Upper lobe of left lung (tissue), 6 donors: ENCODE data around the gene CD82. TPM values are rescaled to one million over a fixed set of nuclear protein-coding genes. Genes with fewer than 3 reads are reported as not detected.
A peak's percentile ranks its signal among the peaks of the same experiment; 100 is the strongest.

Experiments
- ATAC-seq, 2 donors: fragments of 200-7000 bp; cut with Tn5 transposase; one replicate each; pipeline ENCODE4 v1.9.1; 2022; ENCODE audit warnings: mild to moderate bottlenecking in 2 of 2, moderate library complexity in 2 of 2; ENCODE audit not compliant: low FRiP score in 2 of 2
- DNase-seq, 2 donors: peaks; one replicate each; pipeline ENCODE4 v3.0.0-alpha.2; 2019 to 2020
- H3K27ac ChIP-seq, 4 donors: fragments of 200-600 bp; sonication (generic); one replicate each; pipeline ENCODE4 v1.5.1; 2016 to 2019
- H3K27me3 ChIP-seq, 4 donors: fragments of 200-600 bp; sonication (generic); one replicate each; pipeline ENCODE4 v1.5.1; 2017 to 2019
- H3K36me3 ChIP-seq, 4 donors: fragments of 200-600 bp; sonication (generic); one replicate each; pipeline ENCODE4 v1.5.1; 2016 to 2019
- H3K4me1 ChIP-seq, 4 donors: fragments of 200-600 bp; sonication (generic); one replicate each; pipeline ENCODE4 v1.5.1; 2018 to 2019
- H3K4me3 ChIP-seq, 4 donors: fragments of 200-600 bp; sonication (generic); one replicate each; pipeline ENCODE4 v1.5.1; 2017 to 2019; ENCODE audit warnings: mild to moderate bottlenecking in 2 of 4, moderate library complexity in 1 of 4
- H3K9me3 ChIP-seq, 4 donors: fragments of 200-600 bp; sonication (generic); one replicate each; pipeline ENCODE4 v1.5.1; 2018 to 2019
- EP300 ChIP-seq, 4 donors: sonication (generic); formaldehyde crosslinking; IDR thresholded peaks; one replicate each; pipeline ENCODE4 v1.5.1; 2017; ENCODE audit warnings: antibody characterized with exemption in 4 of 4, control low read depth in 2 of 4
- POLR2A ChIP-seq, 4 donors: fragments of 450-650 bp; IDR thresholded peaks; one replicate each; pipeline ENCODE4 v1.5.1; 2016 to 2017; ENCODE audit warnings: antibody characterized with exemption in 4 of 4, mild to moderate bottlenecking in 2 of 4
- POLR2AphosphoS5 ChIP-seq, 2 donors: sonication (generic); formaldehyde crosslinking; IDR thresholded peaks; one replicate each; pipeline ENCODE4 v1.5.1; 2017; ENCODE audit warnings: antibody characterized with exemption in 2 of 2
- WGBS, 2 donors: methylation state at CpG; one replicate each; pipeline ENCODE4 v1.1.5; 2017 to 2018; 5-methylcytosine and 5-hydroxymethylcytosine counted together
- total RNA-seq, 6 donors: library from RNA; depleted of rRNA in 4 of 6; stranded (reverse); fragments of >200 nt in 4 of 6; gene quantifications; one replicate each; pipeline versions ENCODE4 v1.1.0 to v1.2.1, GENCODE V29; 2016 to 2021
- TF ChIP-seq, protein P1 (sequence below), 6 experiments: fragments of 450-650 bp in 4 of 6; fragments of 200-600 bp in 2 of 6; sonication (generic) in 2 of 6; IDR thresholded peaks; one replicate each; pipeline ENCODE4 v1.5.1; 2016 to 2019; ENCODE audit warnings: antibody characterized with exemption in 6 of 6
- donor health status: DM: no; HTN: no; CAD: no; lungs with moderate emphysema.
- donor health status: DM: no; HTN: yes; CAD: no; lungs with severe emphysema.

The CD82 gene
- total RNA-seq, 6 donors from 2014 or later, result 29.8 to 148 (median 69.9) TPM

DNA sequence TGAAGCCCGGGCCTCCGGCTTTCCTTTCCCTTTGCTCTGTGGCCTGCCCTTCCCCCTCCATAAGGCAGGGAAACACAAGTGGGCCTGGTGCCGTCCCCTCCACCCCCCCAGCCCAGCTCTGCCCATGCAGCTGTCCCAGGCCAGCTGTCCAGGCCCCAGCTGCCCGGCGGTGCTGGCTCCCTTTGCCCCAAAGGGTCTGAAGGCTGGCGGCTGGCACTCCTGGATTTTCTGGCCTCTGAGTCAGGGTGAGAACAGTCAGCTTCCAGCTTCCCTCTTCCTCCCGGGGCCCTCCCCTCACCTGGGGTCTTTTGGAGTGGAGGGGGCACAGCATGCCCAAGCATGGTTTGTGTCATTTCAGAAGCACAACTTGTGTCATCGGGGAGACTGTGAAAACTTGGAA lies 27.8 kb downstream of the CD82 start:
- peaks cover 41 to 53% (median 42%) of the 10 kb centered on the region in 4 donors for H3K4me1 ChIP-seq
- no peaks in the 10 kb centered on the region for H3K27me3 ChIP-seq
- 32 to 55% methylated on average over 7 to 8 of the region's 8 CpGs for WGBS, 2 donors
- H3K9me3 ChIP-seq, result no peaks in the 10 kb centered on the region
- ATAC-seq (no peak), DNase-seq (no peak)
- TF ChIP-seq POLR2A (IDR thresholded peaks at IDR 0.05) (no peak), POLR2AphosphoS5 (IDR thresholded peaks at IDR 0.05) (no peak), EP300 (IDR thresholded peaks at IDR 0.05) (no peak)
- TF ChIP-seq, protein P1, sequence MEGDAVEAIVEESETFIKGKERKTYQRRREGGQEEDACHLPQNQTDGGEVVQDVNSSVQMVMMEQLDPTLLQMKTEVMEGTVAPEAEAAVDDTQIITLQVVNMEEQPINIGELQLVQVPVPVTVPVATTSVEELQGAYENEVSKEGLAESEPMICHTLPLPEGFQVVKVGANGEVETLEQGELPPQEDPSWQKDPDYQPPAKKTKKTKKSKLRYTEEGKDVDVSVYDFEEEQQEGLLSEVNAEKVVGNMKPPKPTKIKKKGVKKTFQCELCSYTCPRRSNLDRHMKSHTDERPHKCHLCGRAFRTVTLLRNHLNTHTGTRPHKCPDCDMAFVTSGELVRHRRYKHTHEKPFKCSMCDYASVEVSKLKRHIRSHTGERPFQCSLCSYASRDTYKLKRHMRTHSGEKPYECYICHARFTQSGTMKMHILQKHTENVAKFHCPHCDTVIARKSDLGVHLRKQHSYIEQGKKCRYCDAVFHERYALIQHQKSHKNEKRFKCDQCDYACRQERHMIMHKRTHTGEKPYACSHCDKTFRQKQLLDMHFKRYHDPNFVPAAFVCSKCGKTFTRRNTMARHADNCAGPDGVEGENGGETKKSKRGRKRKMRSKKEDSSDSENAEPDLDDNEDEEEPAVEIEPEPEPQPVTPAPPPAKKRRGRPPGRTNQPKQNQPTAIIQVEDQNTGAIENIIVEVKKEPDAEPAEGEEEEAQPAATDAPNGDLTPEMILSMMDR (IDR thresholded peaks at IDR 0.05), result no peak
- peaks cover 0 to 6% (median 2%) of the 10 kb centered on the region in 4 donors for H3K36me3 ChIP-seq
- peak overlapping the region; percentile 67 to 91 (median 78) for H3K27ac ChIP-seq
- no peak overlapping the region for H3K4me3 ChIP-seq

DNA sequence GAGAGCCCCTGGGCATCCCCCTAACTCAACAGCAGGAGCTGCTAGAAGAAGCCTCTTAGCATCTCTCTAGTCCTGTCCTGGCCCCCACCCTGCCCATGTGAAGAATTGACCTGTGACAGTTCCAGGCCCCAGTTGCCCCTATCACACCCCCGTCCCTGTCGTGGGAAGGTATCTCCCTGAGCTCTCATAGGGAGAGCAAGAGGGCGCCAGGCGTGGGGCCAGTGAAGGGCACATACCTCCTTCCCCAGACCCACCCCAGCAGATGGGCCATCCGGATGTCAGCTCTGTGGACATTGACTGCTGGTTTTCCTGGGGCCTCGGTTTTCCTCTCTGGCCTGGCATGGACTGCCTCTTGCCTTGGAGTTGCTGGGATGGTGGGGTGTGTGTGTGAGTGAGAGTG lies 29.5 kb downstream of the CD82 start:
- Histone ChIP-seq H3K27ac (peak overlapping the region in 3 of 4 donors; percentile 19 to 80 (median 67)), H3K36me3 (peaks cover 0 to 5% (median under 1%) of the 10 kb centered on the region in 4 donors), H3K4me3 (no peak overlapping the region), H3K27me3 (no peaks in the 10 kb centered on the region), H3K9me3 (no peaks in the 10 kb centered on the region), H3K4me1 (peaks cover 43 to 58% (median 48%) of the 10 kb centered on the region in 4 donors)
- DNase-seq (no peak), ATAC-seq (no peak)
- TF ChIP-seq, protein P1 (IDR thresholded peaks at IDR 0.05), result no peak
- TF ChIP-seq EP300 (IDR thresholded peaks at IDR 0.05), result no peak
- TF ChIP-seq POLR2A (IDR thresholded peaks at IDR 0.05), result no peak
- TF ChIP-seq POLR2AphosphoS5 (IDR thresholded peaks at IDR 0.05), result no peak
- WGBS, 2 donors, result 78 to 86% methylated on average over 1 to 6 of the region's 6 CpGs

DNA sequence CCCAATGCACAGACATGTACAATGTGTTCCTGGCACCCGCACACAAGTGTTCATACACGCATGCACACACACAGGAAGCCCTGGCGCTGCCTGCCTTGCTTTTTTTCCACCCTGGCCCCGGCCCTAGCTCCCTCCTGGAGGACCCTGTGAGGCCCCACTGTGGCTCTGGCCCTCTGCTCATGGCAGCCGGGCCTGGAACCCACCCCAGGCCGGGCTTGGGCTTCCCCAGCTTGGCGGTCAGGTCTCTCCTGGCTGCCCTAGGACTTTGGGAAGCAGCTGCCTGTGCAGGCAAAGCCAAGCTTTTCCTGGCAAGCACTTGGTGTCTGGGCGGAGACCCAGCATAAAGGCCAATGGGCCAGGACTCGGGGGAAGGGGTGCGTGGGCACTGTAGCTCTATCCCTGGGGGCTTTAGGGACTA lies 30.5 kb downstream of the CD82 start:
- Histone ChIP-seq H3K27ac (peak overlapping the region; percentile 37 to 80 (median 71)), H3K4me1 (peaks cover 38 to 61% (median 54%) of the 10 kb centered on the region in 4 donors), H3K4me3 (no peak overlapping the region), H3K36me3 (peaks cover 0 to 15% (median 4%) of the 10 kb centered on the region in 4 donors), H3K27me3 (no peaks in the 10 kb centered on the region), H3K9me3 (no peaks in the 10 kb centered on the region)
- ATAC-seq, result peak; percentile 13 to 41
- DNase-seq, result no peak
- WGBS, 2 donors, result 52 to 60% methylated on average over 8 to 9 of the region's 10 CpGs
- TF ChIP-seq EP300 (IDR thresholded peaks at IDR 0.05), result no peak
- TF ChIP-seq, protein P1 (IDR thresholded peaks at IDR 0.05), result no peak
- TF ChIP-seq POLR2AphosphoS5 (IDR thresholded peaks at IDR 0.05), result peak in 1 of 2 donors; percentile 27
- TF ChIP-seq POLR2A (IDR thresholded peaks at IDR 0.05), result no peak

DNA sequence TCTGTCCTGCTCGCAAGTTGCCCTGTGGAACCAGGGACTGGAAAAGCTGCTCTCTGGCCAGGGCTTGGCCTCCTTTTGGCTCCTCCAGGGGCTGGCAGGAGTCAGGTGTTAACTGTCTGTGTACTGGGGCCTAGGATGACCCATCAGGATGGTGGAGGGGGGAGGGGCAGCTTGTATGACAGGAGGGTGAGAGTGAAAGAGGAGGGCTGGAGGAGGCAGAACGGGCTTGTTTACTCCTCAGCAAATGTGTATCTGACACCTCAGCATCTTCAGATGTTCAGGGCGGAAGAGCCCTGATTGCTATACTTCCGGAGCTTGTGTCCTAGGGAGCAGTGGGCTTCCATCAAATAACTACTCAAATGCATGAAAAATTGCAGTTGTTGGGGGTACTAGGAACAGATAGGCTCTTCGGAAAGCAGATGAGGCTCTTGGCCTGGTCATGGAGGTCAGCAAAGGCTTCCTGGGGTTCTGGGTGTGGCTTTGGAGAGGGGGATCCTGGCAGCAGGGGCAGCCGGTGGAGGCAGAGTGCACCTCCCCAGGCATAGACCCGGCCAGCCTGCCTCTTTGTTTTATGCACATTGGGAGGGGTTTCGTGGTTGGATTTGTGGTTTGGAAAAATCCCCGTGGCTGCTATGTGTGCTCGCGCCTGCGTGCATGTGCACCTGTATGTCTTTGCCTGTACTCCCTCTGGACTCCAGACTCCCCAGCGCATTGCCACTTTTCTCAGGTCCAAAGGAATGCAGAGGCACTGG lies 31.2 kb downstream of the CD82 start:
- peak overlapping the region; percentile 37 to 83 (median 71) for H3K27ac ChIP-seq
- H3K4me1 ChIP-seq, result peaks cover 43 to 63% (median 58%) of the 10 kb centered on the region in 4 donors

More for the DNA sequence above, 31.2 kb downstream of the CD82 start:
- no peaks in the 10 kb centered on the region for H3K9me3 ChIP-seq
- TF ChIP-seq POLR2A (IDR thresholded peaks at IDR 0.05), result no peak
- TF ChIP-seq EP300 (IDR thresholded peaks at IDR 0.05), result no peak
- no peak for TF ChIP-seq POLR2AphosphoS5 (IDR thresholded peaks at IDR 0.05)
- TF ChIP-seq, protein P1 (IDR thresholded peaks at IDR 0.05), result no peak
- no peak overlapping the region for H3K4me3 ChIP-seq
- 49 to 68% methylated on average over 8 to 13 of the region's 13 CpGs for WGBS, 2 donors
- peaks cover 0 to 19% (median 7%) of the 10 kb centered on the region in 4 donors for H3K36me3 ChIP-seq
- DNase-seq (no peak), ATAC-seq (no peak)
- H3K27me3 ChIP-seq, result no peaks in the 10 kb centered on the region
